ENCODE results near the gene TSPAN18. TPM values are rescaled to one million over a fixed set of nuclear protein-coding genes. Genes with fewer than 3 reads are reported as not detected.

TSPAN18 gene
- total RNA-seq, 1 experiment from 2014 or later, result not detected

- DNase-seq (peak; percentile 14), ATAC-seq (no peak)
- Histone ChIP-seq H3K9me3 (ENCODE audit: low read length) (no peaks in the 10 kb centered on the region), H3K4me3 (ENCODE audit: low read length) (no peak overlapping the region), H3K4me1 (ENCODE audit: insufficient read depth, low read length) (peaks cover 7% of the 10 kb centered on the region; the same call in 1 of the 2 replicates), H3K9ac (ENCODE audit: low read length) (no peak overlapping the region), H3F3A (ENCODE audit: low read length, unreplicated experiment) (no peaks in the 10 kb centered on the region), H3K27me3 (ENCODE audit: low read length) (0 out of 2 replicates have a peak, but pooled peaks cover 7% of the 10 kb centered on the region), H3K4me2 (ENCODE audit: low read length) (no peak overlapping the region), H2AFZ (ENCODE audit: low read length) (no peak overlapping the region), H3K9me2 (replicated peaks; ENCODE audit: low read length) (no peaks in the 10 kb centered on the region), H3K27ac (ENCODE audit: low read length) (no peak overlapping the region), H3K79me2 (ENCODE audit: low read length) (no peaks in the 10 kb centered on the region), H4K20me1 (ENCODE audit: low read length) (no peaks in the 10 kb centered on the region), H3K36me3 (ENCODE audit: low read depth, low read length) (no peaks in the 10 kb centered on the region)
- intact Hi-C loops (cut with micrococcal nuclease), result no loop called here
- TF ChIP-seq EZH2phosphoT487 (IDR thresholded peaks at IDR 0.05; ENCODE audit: borderline replicate concordance, low read length) (no peak), EZH2 (IDR thresholded peaks at IDR 0.05; ENCODE audit: low read length, unreplicated experiment) (no peak), CTCF (conservative IDR thresholded peaks at IDR 0.05; ENCODE audit: low read depth, low read length) (no peak)
- POLR2A ChIA-PET (ENCODE audit: unreplicated experiment), result no interaction called here
- CTCF ChIA-PET, result interaction anchor here (0.6 kb wide), 1 partner anchor 73 kb away, joined by 3 read pairs; no protein-coding TSS in a partner anchor
- BruUV-seq (replicated peaks), result no TSS peak
Measured at GRCh38 chr11:44709966-44710365, 16.8 kb upstream of the TSPAN18 start.

GRCh38 chr11:44711113-44711786, 15.5 kb upstream of the TSPAN18 start:
- H3K36me3 ChIP-seq (ENCODE audit: low read depth, low read length), result no peaks in the 10 kb centered on the region
- BruUV-seq (replicated peaks), result no TSS peak
- no peak for DNase-seq
- CTCF ChIA-PET, result no interaction called here
- no peak for ATAC-seq
- H3K9me3 ChIP-seq (ENCODE audit: low read length), result no peaks in the 10 kb centered on the region
- H3K4me1 ChIP-seq (ENCODE audit: insufficient read depth, low read length), result peaks cover 7% of the 10 kb centered on the region; the same call in 1 of the 2 replicates
- H3K9me2 ChIP-seq (replicated peaks; ENCODE audit: low read length), result no peaks in the 10 kb centered on the region
- H2AFZ ChIP-seq (ENCODE audit: low read length), result no peak overlapping the region
- intact Hi-C loops (cut with micrococcal nuclease), result no loop called here
- H3K27ac ChIP-seq (ENCODE audit: low read length), result no peak overlapping the region
- no peak overlapping the region for H3K9ac ChIP-seq (ENCODE audit: low read length)
- H3K79me2 ChIP-seq (ENCODE audit: low read length), result no peaks in the 10 kb centered on the region
- TF ChIP-seq EZH2 (IDR thresholded peaks at IDR 0.05; ENCODE audit: low read length, unreplicated experiment), result no peak
- TF ChIP-seq CTCF (conservative IDR thresholded peaks at IDR 0.05; ENCODE audit: low read depth, low read length), result no peak
- TF ChIP-seq EZH2phosphoT487 (IDR thresholded peaks at IDR 0.05; ENCODE audit: borderline replicate concordance, low read length), result no peak
- H3K4me2 ChIP-seq (ENCODE audit: low read length), result no peak overlapping the region
- H3K4me3 ChIP-seq (ENCODE audit: low read length), result no peak overlapping the region
- no peaks in the 10 kb centered on the region for H4K20me1 ChIP-seq (ENCODE audit: low read length)
- POLR2A ChIA-PET (ENCODE audit: unreplicated experiment), result no interaction called here
- H3F3A ChIP-seq (ENCODE audit: low read length, unreplicated experiment), result no peaks in the 10 kb centered on the region
- 0 out of 2 replicates have a peak, but pooled peaks cover 7% of the 10 kb centered on the region for H3K27me3 ChIP-seq (ENCODE audit: low read length)
